H7 (cell line): Measurements from ENCODE around the gene GPN1. TPM values are rescaled to one million over a fixed set of nuclear protein-coding genes. Genes with fewer than 3 reads are reported as not detected.
"Not testable (repeated sequence)": the region's sequence is repeated elsewhere in the genome, so short reads cannot be mapped to it uniquely, and the experiment has no call there.

Source experiments
- DNase-seq: peaks from one replicate; pipeline ENCODE4 v3.0.0; 2012
- H3K27me3 ChIP-seq: 2 replicates; pipeline ENCODE4 v1.6.0; 2011; ENCODE audit warnings: mild to moderate bottlenecking, low read length; ENCODE audit not compliant: control insufficient read depth, insufficient read depth
- H3K36me3 ChIP-seq: replicated peaks from 2 replicates; pipeline ENCODE4 v1.5.1; 2011; ENCODE audit warnings: low read length; ENCODE audit not compliant: control insufficient read depth, insufficient read depth
- H3K4me3 ChIP-seq: 2 replicates; pipeline ENCODE4 v1.5.1; 2011; ENCODE audit warnings: low read depth, mild to moderate bottlenecking, control low read depth, low read length, moderate library complexity; ENCODE audit not compliant: insufficient read depth
- total RNA-seq: library from RNA; depleted of rRNA; stranded (reverse); fragments of >200 nt; shearing (Covaris generic); gene quantifications from 2 replicates; pipeline ENCODE4 v1.2.3, GENCODE V29; 2014; rRNA removed

The GPN1 gene
- total RNA-seq, 1 experiment from 2014 or later: 41.7 TPM

GRCh38 chr2:27672723-27673486 is 44.1 kb downstream of the GPN1 start:
- H3K4me3 ChIP-seq: no peak overlapping the region
- DNase-seq: no peak
- no peaks in the 10 kb centered on the region for H3K27me3 ChIP-seq
- H3K36me3 ChIP-seq: peaks cover 11% of the 10 kb centered on the region

DNA sequence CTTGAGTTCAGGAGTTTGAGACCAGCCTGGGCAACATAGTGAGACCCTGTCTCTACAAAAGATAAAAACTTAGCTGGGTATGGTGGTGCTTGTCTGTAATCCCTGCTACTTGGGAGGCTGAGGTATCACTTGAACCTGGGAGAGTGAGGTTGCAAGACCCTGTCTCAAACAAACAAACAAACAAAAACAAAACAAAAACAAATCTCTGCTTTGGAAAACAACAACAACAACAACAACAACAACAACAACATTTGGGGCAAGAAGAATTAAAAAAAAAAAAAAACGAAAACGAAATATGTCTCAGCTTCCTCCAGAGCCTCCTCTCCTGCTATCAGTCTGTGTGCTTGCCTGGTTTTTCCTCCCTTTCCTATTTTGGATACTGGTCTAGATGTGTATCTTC is 51.7 kb downstream of the GPN1 start:
- H3K4me3 ChIP-seq: no peak overlapping the region
- no peak for DNase-seq
- H3K27me3 ChIP-seq: no peaks in the 10 kb centered on the region
- peaks cover 7% of the 10 kb centered on the region for H3K36me3 ChIP-seq

DNA sequence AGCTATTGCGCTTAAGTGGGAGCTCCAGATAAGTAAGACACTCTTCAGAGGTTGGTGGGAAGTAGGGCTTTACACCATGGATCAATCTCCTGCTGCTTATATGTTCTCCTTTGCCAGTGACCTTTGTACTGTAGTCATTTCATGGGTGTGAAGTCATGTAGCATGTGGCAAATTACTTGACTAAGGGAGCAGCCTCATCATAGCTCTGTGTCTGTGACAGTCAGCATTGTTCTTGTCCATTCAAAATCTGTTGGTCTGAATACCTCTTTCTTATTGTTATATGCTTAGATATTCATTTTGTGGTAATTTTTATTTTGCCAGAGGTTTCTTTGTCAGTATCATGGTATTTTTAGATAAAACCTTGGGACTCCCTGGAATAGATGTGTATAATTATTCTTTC is 53.0 kb downstream of the GPN1 start:
- DNase-seq: no peak
- Histone ChIP-seq H3K4me3 (no peak overlapping the region), H3K36me3 (peaks cover 7% of the 10 kb centered on the region), H3K27me3 (no peaks in the 10 kb centered on the region)

DNA sequence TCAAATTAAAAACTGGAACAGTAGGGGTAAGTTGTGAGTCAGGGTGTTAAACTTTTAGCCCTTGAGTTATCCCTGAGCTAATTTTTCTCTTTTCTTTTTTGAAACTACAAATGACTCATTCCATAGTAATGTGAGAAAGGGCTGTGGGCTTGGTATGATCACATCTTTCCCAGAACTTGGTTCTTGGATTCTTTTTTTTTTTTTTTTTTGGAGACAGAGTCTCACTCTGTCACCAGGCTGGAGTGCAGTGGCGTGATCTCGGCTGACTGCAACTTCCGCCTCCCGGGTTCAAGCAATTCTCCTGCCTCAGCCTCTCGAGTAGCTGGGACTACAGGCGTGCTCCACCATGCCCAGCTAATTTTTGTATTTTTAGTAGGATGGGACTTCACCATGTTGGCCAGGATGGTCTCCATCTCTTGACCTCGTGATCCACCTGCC is 53.5 kb downstream of the GPN1 start:
- DNase-seq, H3K27me3 ChIP-seq, H3K36me3 ChIP-seq, H3K4me3 ChIP-seq: not testable (repeated sequence)

GRCh38 chr2:27683390-27684071 is 54.7 kb downstream of the GPN1 start:
- Histone ChIP-seq H3K4me3 (no peak overlapping the region), H3K27me3 (no peaks in the 10 kb centered on the region)
- peak; percentile 57 for DNase-seq

DNA sequence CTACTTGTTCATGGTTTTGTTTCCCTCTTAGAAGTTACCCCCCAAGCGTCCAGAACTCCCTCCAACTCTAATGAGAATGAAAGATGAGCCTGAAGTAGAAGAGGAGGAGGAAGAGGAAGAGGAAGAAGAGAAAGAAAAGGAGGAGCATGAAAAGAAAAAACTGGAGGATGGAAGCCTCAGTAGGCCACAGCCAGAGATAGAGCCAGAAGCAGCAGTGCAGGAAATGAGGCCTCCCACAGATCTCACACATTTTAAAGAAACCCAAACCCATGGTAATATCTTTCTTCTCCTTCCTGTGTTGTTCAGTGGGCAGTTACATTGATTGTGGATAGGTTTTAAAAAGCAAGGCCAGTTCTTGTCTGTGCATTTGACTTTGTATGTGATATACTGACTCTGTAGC is 56.2 kb downstream of the GPN1 start:
- not testable (repeated sequence) for H3K4me3 ChIP-seq, H3K27me3 ChIP-seq, DNase-seq, H3K36me3 ChIP-seq

More at GRCh38 chr2:27683390-27684071, 54.7 kb downstream of the GPN1 start:
- H3K36me3 ChIP-seq: peaks cover 7% of the 10 kb centered on the region

DNA sequence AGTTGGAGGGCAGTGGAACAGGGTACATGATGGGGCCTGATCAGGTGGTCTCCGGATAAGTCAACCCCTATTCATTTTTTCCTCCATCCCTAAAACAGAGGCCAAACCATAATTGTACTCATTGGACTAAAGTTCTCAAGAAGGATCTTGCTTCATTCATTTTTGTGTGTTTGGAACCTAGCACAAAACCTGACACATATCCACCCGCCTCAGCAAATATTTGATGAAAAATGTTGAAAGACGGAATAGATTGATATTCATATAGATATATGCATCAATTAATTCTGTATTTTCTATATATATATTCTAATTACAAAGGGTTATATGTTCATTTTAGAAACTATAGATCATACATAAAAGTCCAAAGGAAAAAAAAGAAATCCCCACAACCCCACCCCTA is 56.7 kb downstream of the GPN1 start:
- Histone ChIP-seq H3K36me3 (peaks cover 7% of the 10 kb centered on the region), H3K27me3 (no peaks in the 10 kb centered on the region), H3K4me3 (no peak overlapping the region)
- DNase-seq: no peak

DNA sequence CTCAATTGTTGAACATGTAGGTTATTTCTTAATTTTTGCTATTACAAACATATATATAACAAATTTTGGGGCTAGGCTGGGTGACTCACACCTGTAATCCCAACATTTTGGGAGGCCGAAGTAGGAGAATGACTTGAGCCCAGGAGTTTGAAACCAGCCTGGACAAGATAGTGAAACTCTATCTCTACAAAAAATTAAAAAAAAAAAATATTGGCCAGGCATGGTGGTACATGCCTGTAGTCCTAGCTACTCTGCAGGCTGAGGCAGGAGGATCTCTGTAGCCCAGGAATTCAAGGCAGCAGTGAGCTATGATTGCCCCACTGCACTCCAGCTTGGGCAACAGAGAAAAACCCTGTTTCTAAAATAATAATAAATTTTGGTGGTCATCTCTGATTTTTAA is 58.4 kb downstream of the GPN1 start:
- no peak for DNase-seq
- no peaks in the 10 kb centered on the region for H3K27me3 ChIP-seq
- no peak overlapping the region for H3K4me3 ChIP-seq
- H3K36me3 ChIP-seq: peaks cover 7% of the 10 kb centered on the region

DNA sequence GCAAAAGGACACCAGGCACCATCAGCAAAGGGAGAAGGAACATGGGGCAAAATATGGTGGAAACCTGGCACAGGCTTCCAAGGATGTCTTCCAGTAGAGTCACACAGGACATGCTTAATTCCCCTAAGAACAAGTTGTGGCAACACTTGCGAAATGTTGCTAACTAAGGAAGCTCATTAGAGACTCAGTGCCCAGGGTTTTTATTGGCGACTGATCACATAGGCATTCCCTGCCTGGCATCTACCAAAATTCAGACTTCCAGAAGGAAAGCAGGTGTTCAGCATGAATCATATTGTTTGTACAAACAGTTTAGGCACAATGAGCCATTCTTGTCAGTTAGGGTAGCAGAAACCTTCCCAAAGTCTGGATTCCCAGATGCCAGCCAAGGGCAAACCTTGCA is 60.6 kb downstream of the GPN1 start:
- no peak for DNase-seq
- Histone ChIP-seq H3K36me3 (peaks cover 7% of the 10 kb centered on the region), H3K4me3 (no peak overlapping the region), H3K27me3 (no peaks in the 10 kb centered on the region)

GRCh38 chr2:27690052-27690451 is 61.2 kb downstream of the GPN1 start:
- no peaks in the 10 kb centered on the region for H3K27me3 ChIP-seq
- DNase-seq: no peak

GRCh38 chr2:27697660-27698059 is 68.8 kb downstream of the GPN1 start:
- no peak for DNase-seq
- no peaks in the 10 kb centered on the region for H3K27me3 ChIP-seq
- H3K36me3 ChIP-seq: no peaks in the 10 kb centered on the region; the same call in none of the 2 replicates
- H3K4me3 ChIP-seq: no peak overlapping the region

More at GRCh38 chr2:27690052-27690451, 61.2 kb downstream of the GPN1 start:
- Histone ChIP-seq H3K36me3 (peaks cover 7% of the 10 kb centered on the region), H3K4me3 (no peak overlapping the region)

Other genes starting within 250 kb of the GPN1 start
- 11.8 and 19.2 TPM in 2 replicates for gene ZNF513, start 248.3 kb upstream of the GPN1 start, total RNA-seq
- 151 and 164 TPM in 2 replicates for gene PPM1G, start 219.5 kb upstream of the GPN1 start, total RNA-seq
- 150 and 162 TPM in 2 replicates for gene NRBP1, start 200.4 kb upstream of the GPN1 start, total RNA-seq
- gene KRTCAP3, start 186.7 kb upstream of the GPN1 start, total RNA-seq: 9.0 and 13.4 TPM in 2 replicates
- 9.8 and 14.2 TPM in 2 replicates for gene IFT172, start 139.3 kb upstream of the GPN1 start, total RNA-seq
- 7.4 and 9.7 TPM in 2 replicates for gene FNDC4, start 133.8 kb upstream of the GPN1 start, total RNA-seq
- 0.07 TPM in 1 of 2 replicates, not detected in the other for gene GCKR, start 132.2 kb upstream of the GPN1 start, total RNA-seq
- gene ZNF512, start 46.0 kb upstream of the GPN1 start, total RNA-seq: 33.4 and 37.6 TPM in 2 replicates
- gene CCDC121, start within 50 bp of the GPN1 start, total RNA-seq: 2.3 and 3.1 TPM in 2 replicates
- gene SUPT7L, start 34.6 kb downstream of the GPN1 start, total RNA-seq: 26.6 and 29.3 TPM in 2 replicates
- 22.8 and 30.2 TPM in 2 replicates for gene SLC4A1AP, start 34.8 kb downstream of the GPN1 start, total RNA-seq
- gene MRPL33, start 142.7 kb downstream of the GPN1 start, total RNA-seq: 76.5 and 81.9 TPM in 2 replicates